NCI-H187 treated with DMSO at 0.1 percent for 48 hours (cell line): ENCODE measurements around the gene ASIC4.

Source experiments
- DNase-seq: peaks from one replicate; lab custom pipeline; 2025; lab: John Stamatoyannopoulos, UW

Gene ASIC4

GRCh38 chr2:219514196-219514761 lies at the start of gene ASIC4:
TSS of gene ASIC4 (plus strand) at chr2:219514482. CDS start at chr2:219514725, 243 bp downstream.
- DNase-seq = no peak

- no peak for DNase-seq
Observed at GRCh38 chr2:219465659-219466561, 48.4 kb upstream of the ASIC4 start.

DNA sequence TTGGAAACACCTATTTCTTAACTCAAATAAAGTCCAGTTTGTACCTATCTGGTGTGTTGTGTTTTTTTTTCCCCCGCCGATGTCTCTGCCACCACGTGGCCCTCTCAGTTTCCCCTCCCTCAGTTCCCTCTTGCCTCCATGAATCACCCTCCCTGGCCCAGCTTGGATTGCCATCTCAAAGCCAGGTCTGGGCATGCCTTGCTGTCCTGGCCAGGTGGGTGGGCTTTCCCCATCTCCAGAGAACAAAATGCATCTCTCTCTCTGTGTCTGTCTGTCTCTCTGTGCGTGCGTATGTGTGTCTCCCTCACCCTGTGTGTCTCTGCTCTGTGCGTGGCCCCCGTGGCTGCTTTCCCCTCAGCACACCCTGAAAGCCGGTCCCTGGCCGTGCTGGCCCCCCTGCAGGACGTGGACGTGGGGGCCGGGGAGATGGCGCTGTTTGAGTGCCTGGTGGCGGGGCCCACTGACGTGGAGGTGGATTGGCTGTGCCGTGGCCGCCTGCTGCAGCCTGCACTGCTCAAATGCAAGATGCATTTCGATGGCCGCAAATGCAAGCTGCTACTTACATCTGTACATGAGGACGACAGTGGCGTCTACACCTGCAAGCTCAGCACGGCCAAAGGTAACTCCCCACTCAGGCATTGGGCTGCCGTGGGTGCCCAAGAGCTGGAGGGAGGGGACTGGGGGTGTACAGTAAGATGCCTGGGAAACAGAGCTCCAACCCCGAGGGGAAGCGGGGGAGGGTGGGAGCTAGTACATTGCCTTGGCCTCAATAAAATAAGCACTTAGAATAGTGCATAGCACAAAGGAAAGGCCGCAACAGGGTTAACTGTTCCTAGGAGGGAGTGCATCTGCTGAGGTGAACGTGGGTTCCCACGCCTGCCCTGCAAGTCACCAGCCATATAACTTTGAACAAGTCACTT lies 47.2 kb upstream of the ASIC4 start:
- DNase-seq = no peak

GRCh38 chr2:219467736-219468075 lies 46.6 kb upstream of the ASIC4 start:
- no peak for DNase-seq

DNA sequence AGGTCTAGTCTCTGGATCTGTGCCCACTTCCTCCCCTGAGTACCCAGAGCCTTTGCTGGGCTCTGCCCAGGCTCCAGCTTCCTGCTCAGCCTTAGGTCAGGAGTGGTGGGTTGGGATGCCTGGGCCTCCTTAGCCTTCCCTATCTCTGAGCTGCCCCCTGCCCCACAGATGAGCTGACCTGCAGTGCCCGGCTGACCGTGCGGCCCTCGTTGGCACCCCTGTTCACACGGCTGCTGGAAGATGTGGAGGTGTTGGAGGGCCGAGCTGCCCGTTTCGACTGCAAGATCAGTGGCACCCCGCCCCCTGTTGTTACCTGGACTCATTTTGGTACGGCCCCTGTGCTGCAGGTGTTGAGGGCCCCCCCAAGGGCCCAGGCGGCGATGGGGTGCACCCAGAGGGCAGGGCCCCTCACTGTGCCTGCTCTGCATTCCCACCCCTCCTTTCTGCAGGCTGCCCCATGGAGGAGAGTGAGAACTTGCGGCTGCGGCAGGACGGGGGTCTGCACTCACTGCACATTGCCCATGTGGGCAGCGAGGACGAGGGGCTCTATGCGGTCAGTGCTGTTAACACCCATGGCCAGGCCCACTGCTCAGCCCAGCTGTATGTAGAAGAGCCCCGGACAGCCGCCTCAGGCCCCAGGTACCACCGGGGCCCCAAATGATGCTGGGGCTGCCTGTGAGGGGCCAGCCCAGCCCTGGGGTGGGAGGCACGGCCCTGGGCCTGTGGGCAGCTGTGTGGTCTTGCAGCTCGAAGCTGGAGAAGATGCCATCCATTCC lies 45.7 kb upstream of the ASIC4 start:
- no peak for DNase-seq

- DNase-seq = no peak
Observed at GRCh38 chr2:219469186-219469724, 45.0 kb upstream of the ASIC4 start.

DNA sequence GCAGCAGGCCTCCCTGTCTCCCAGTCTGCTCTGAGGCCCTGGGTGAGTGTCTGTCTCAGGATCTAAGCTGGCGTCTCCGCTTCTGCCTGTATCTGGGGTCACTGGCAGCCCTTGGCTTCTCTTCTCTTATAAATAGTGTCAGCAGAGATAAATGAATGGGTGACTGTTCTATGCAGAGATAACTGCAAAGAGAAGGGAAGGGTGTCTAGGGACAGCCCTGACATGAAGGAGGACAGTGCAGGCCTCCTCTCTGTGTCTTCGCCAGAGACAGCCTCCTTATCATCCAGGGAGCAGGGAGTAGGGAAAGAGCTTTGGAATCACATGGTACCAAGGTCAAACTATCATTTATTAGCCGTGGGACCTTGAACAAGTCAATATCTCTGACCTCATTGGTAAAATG lies 43.9 kb upstream of the ASIC4 start:
- no peak for DNase-seq

GRCh38 chr2:219471476-219472371 lies 42.6 kb upstream of the ASIC4 start:
- no peak for DNase-seq

DNA sequence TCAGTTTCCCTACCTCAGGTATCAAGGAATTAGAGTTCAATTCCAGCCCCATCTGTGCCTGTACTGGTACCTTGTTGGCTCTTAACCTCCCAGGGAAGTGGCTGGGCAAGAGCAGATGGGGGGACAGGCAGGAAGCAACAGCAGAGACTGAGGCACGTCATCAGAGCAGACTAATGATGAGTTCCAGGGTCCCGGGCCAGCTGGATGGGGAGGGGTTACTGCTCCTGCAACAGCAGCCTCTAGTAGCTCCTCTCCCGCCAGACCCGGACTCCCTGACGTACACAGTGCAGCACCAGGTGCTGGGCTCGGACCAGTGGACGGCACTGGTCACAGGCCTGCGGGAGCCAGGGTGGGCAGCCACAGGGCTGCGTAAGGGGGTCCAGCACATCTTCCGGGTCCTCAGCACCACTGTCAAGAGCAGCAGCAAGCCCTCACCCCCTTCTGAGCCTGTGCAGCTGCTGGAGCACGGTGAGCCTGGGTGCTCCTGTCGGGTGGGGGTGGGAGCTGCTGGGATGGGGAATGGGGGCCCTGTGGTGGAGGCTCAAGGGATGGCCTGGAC lies 41.6 kb upstream of the ASIC4 start:
- no peak for DNase-seq

GRCh38 chr2:219473511-219473910 lies 40.8 kb upstream of the ASIC4 start:
- DNase-seq = no peak

GRCh38 chr2:219474285-219475060 lies 39.8 kb upstream of the ASIC4 start:
- DNase-seq = no peak

DNA sequence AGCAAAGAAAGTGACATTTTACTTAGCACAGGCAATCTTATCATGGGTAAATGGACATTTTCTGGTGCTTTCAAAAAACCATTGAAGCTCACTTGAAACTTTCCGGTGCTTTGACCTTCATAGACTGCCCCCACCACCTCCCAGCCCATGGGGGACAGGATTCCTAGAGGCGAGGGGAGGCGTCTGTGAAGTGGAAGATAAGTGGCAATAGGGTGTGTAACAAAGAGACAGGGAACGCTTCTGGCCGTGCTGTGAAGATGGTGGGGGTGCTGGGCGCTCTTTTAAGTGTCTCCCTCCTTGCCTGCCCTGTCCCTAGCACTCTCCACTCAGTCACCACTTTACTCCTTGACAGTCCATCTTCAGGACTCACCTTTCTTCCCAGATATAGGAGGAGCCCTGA lies 39.0 kb upstream of the ASIC4 start:
- no peak for DNase-seq

GRCh38 chr2:219475697-219476651 lies 38.3 kb upstream of the ASIC4 start:
- no peak for DNase-seq

- DNase-seq = no peak
Observed at GRCh38 chr2:219476652-219477151, 37.6 kb upstream of the ASIC4 start.

DNA sequence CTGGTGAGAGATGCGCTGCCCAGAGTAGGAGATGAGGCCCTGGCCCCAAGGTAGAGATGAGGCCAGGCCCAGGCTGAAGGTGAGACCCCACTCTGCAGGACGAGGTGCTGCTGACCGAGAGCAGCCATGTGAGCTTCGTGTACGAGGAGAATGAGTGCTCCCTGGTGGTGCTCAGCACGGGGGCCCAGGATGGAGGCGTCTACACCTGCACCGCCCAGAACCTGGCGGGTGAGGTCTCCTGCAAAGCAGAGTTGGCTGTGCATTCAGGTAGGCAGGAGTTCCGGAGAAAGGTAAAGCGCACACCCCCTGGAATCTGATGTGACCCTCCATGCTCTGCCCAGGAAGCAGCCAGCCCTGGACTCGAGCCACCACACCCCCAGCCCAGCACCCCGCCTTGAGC lies 37.1 kb upstream of the ASIC4 start:
- DNase-seq = no peak

- DNase-seq = no peak
Observed at GRCh38 chr2:219477815-219478214, 36.5 kb upstream of the ASIC4 start.

DNA sequence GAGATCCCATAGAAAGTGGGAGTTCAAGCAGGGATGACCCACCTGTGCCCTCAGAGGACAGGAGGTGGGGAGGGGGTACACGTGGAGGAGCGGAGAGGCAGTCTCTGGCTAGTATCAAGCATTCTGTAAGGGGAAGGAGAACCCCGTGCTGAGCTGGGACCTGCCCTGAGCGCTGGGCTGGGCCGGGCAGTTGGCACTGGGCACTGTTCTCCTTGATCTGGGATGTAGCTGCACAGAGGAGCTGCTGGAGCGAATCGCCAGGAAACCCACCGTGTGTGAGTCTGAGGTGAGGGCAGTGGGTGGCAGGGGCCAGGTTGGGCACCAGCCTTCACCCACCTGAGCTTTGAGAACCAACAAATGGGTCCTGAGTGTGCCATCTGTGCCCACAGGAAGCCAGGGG lies 35.4 kb upstream of the ASIC4 start:
- no peak for DNase-seq

GRCh38 chr2:219480004-219480403 lies 34.3 kb upstream of the ASIC4 start:
- DNase-seq = no peak
